WTC11 (cell line): ENCODE measurements around the gene GRK2.

ENCODE experiments used
- ATF1 ChIP-seq: sonication (generic); formaldehyde crosslinking; IDR thresholded peaks from 2 replicates; pipeline ENCODE4 v1.8.1; 2023; ENCODE audit warnings: mild to moderate bottlenecking, moderate library complexity, missing genetic modification reagents
- CREM ChIP-seq: sonication (generic); formaldehyde crosslinking; IDR thresholded peaks from 2 replicates; pipeline ENCODE4 v1.8.1; 2022; ENCODE audit warnings: mild to moderate bottlenecking, missing genetic modification reagents, moderate library complexity
- IRF2 ChIP-seq: sonication (generic); formaldehyde crosslinking; IDR thresholded peaks from 2 replicates; pipeline ENCODE4 v1.8.0; 2022; ENCODE audit warnings: low read depth, missing genetic modification reagents, borderline replicate concordance
- JUN ChIP-seq: sonication (generic); formaldehyde crosslinking; IDR thresholded peaks from 2 replicates; pipeline ENCODE4 v1.8.0; 2023; ENCODE audit warnings: mild to moderate bottlenecking, missing genetic modification reagents
- NFE2L1 ChIP-seq: sonication (generic); formaldehyde crosslinking; IDR thresholded peaks from 2 replicates; pipeline ENCODE4 v1.8.1; 2023; ENCODE audit warnings: missing genetic modification reagents
- TCF7 ChIP-seq: sonication (generic); formaldehyde crosslinking; IDR thresholded peaks from 2 replicates; pipeline ENCODE4 v1.8.0; 2022; ENCODE audit warnings: mild to moderate bottlenecking, low read depth, missing genetic modification reagents, moderate library complexity
- TP53 ChIP-seq: sonication (generic); formaldehyde crosslinking; IDR thresholded peaks from 2 replicates; pipeline ENCODE4 v1.8.1; 2023; ENCODE audit warnings: mild to moderate bottlenecking, missing genetic modification reagents
- TF ChIP-seq, protein P1 (sequence below): fragments of 200-600 bp; IDR thresholded peaks from 2 replicates; pipeline ENCODE4 v1.8.0; 2022; ENCODE audit warnings: antibody characterized with exemption
- TF ChIP-seq, protein P2 (sequence below): sonication (generic); formaldehyde crosslinking; IDR thresholded peaks from 2 replicates; pipeline ENCODE4 v1.8.1; 2022; ENCODE audit warnings: low read depth, missing genetic modification reagents, borderline replicate concordance
- TF ChIP-seq, protein P3 (sequence below): sonication (generic); formaldehyde crosslinking; IDR thresholded peaks from 2 replicates; pipeline ENCODE4 v1.8.1; 2022; ENCODE audit warnings: mild to moderate bottlenecking, missing genetic modification reagents, moderate library complexity, borderline replicate concordance
- TF ChIP-seq, protein P4 (sequence below): fragments of 250-450 bp; sonication (Bioruptor Pico); IDR thresholded peaks from 2 replicates; pipeline ENCODE4 v1.8.0; 2021; ENCODE audit warnings: mild to moderate bottlenecking
- TF ChIP-seq, protein P5 (sequence below): sonication (generic); formaldehyde crosslinking; IDR thresholded peaks from 2 replicates; pipeline ENCODE4 v1.8.1; 2023; ENCODE audit warnings: mild to moderate bottlenecking, missing genetic modification reagents, moderate library complexity

DNA sequence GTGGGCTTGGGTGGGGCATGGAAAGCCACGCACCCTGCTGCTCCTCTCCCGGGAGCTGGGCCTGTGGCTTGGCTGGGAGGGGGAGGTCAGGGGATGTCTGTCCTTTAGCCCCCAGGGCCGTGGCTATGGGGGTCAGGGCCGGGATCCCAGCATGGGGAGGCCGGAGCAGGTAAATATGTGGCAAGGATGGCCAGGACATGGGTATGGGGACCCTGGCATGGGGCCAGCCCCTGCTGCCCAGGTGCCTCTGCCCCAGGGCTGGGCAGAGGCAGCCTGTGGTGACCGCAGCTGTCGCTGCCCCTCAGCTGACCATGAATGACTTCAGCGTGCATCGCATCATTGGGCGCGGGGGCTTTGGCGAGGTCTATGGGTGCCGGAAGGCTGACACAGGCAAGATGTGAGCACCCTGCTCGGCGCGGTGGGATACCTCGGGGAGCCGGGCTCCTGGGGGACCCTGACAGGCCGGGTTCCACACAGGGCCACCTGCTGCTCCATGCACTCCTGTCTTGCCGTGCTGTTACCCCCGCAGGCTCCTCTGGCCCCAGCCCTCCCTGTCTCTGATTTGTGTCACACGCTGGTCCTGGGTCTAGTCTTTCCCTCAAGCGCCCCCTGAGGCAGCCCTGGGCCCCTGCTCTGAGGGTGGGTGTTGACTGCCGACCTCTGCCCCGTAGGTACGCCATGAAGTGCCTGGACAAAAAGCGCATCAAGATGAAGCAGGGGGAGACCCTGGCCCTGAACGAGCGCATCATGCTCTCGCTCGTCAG lies 14.7 kb downstream of the GRK2 start:
- TF ChIP-seq NFE2L1 (CRISPR knock-in tag) (no peak), TP53 (no peak), JUN (CRISPR knock-in tag) (no peak), IRF2 (no peak), ATF1 (CRISPR knock-in tag) (no peak), CREM (CRISPR knock-in tag) (no peak), TCF7 (CRISPR knock-in tag) (no peak)
- TF ChIP-seq, protein P1, sequence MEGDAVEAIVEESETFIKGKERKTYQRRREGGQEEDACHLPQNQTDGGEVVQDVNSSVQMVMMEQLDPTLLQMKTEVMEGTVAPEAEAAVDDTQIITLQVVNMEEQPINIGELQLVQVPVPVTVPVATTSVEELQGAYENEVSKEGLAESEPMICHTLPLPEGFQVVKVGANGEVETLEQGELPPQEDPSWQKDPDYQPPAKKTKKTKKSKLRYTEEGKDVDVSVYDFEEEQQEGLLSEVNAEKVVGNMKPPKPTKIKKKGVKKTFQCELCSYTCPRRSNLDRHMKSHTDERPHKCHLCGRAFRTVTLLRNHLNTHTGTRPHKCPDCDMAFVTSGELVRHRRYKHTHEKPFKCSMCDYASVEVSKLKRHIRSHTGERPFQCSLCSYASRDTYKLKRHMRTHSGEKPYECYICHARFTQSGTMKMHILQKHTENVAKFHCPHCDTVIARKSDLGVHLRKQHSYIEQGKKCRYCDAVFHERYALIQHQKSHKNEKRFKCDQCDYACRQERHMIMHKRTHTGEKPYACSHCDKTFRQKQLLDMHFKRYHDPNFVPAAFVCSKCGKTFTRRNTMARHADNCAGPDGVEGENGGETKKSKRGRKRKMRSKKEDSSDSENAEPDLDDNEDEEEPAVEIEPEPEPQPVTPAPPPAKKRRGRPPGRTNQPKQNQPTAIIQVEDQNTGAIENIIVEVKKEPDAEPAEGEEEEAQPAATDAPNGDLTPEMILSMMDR, result no peak
- TF ChIP-seq, protein P2, sequence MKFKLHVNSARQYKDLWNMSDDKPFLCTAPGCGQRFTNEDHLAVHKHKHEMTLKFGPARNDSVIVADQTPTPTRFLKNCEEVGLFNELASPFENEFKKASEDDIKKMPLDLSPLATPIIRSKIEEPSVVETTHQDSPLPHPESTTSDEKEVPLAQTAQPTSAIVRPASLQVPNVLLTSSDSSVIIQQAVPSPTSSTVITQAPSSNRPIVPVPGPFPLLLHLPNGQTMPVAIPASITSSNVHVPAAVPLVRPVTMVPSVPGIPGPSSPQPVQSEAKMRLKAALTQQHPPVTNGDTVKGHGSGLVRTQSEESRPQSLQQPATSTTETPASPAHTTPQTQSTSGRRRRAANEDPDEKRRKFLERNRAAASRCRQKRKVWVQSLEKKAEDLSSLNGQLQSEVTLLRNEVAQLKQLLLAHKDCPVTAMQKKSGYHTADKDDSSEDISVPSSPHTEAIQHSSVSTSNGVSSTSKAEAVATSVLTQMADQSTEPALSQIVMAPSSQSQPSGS, result no peak
- TF ChIP-seq, protein P3, sequence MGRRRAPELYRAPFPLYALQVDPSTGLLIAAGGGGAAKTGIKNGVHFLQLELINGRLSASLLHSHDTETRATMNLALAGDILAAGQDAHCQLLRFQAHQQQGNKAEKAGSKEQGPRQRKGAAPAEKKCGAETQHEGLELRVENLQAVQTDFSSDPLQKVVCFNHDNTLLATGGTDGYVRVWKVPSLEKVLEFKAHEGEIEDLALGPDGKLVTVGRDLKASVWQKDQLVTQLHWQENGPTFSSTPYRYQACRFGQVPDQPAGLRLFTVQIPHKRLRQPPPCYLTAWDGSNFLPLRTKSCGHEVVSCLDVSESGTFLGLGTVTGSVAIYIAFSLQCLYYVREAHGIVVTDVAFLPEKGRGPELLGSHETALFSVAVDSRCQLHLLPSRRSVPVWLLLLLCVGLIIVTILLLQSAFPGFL (CRISPR knock-in tag), result no peak
- TF ChIP-seq, protein P4, sequence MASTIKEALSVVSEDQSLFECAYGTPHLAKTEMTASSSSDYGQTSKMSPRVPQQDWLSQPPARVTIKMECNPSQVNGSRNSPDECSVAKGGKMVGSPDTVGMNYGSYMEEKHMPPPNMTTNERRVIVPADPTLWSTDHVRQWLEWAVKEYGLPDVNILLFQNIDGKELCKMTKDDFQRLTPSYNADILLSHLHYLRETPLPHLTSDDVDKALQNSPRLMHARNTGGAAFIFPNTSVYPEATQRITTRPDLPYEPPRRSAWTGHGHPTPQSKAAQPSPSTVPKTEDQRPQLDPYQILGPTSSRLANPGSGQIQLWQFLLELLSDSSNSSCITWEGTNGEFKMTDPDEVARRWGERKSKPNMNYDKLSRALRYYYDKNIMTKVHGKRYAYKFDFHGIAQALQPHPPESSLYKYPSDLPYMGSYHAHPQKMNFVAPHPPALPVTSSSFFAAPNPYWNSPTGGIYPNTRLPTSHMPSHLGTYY (CRISPR knock-in tag), result no peak
- TF ChIP-seq, protein P5, sequence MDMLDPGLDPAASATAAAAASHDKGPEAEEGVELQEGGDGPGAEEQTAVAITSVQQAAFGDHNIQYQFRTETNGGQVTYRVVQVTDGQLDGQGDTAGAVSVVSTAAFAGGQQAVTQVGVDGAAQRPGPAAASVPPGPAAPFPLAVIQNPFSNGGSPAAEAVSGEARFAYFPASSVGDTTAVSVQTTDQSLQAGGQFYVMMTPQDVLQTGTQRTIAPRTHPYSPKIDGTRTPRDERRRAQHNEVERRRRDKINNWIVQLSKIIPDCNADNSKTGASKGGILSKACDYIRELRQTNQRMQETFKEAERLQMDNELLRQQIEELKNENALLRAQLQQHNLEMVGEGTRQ (CRISPR knock-in tag), result no peak
